PFSK-1 (cell line): Measurements from ENCODE around the gene DEPDC1B.

Experiments
- POLR2AphosphoS5 ChIP-seq: IDR thresholded peaks from 2 replicates; pipeline ENCODE4 v1.6.1; 2012; ENCODE audit warnings: low read depth, mild to moderate bottlenecking, control low read depth, low read length, moderate library complexity
- SIN3A ChIP-seq: IDR thresholded peaks from 2 replicates; pipeline ENCODE4 v1.6.1; 2012; ENCODE audit warnings: mild to moderate bottlenecking, low read length, moderate library complexity, borderline replicate concordance; ENCODE audit not compliant: insufficient read depth
- TAF1 ChIP-seq: IDR thresholded peaks from 2 replicates; pipeline ENCODE4 v1.6.1; 2012; ENCODE audit warnings: low read length, control low read depth, borderline replicate concordance; ENCODE audit not compliant: insufficient read depth
- TF ChIP-seq, protein P1 (sequence below), 2 experiments: IDR thresholded peaks; 2 replicates each; pipeline versions ENCODE4 v1.6.1 to v1.8.0; 2011 to 2012; ENCODE audit warnings: low read depth in 2 of 2, low read length in 2 of 2, control low read depth in 1 of 2, inconsistent platforms in 1 of 2, mild to moderate bottlenecking in 1 of 2, moderate library complexity in 1 of 2; ENCODE audit not compliant: insufficient read depth in 1 of 2

GRCh38 chr5:60611099-60611740 is 88.7 kb downstream of the DEPDC1B start:
- TF ChIP-seq, protein P1, sequence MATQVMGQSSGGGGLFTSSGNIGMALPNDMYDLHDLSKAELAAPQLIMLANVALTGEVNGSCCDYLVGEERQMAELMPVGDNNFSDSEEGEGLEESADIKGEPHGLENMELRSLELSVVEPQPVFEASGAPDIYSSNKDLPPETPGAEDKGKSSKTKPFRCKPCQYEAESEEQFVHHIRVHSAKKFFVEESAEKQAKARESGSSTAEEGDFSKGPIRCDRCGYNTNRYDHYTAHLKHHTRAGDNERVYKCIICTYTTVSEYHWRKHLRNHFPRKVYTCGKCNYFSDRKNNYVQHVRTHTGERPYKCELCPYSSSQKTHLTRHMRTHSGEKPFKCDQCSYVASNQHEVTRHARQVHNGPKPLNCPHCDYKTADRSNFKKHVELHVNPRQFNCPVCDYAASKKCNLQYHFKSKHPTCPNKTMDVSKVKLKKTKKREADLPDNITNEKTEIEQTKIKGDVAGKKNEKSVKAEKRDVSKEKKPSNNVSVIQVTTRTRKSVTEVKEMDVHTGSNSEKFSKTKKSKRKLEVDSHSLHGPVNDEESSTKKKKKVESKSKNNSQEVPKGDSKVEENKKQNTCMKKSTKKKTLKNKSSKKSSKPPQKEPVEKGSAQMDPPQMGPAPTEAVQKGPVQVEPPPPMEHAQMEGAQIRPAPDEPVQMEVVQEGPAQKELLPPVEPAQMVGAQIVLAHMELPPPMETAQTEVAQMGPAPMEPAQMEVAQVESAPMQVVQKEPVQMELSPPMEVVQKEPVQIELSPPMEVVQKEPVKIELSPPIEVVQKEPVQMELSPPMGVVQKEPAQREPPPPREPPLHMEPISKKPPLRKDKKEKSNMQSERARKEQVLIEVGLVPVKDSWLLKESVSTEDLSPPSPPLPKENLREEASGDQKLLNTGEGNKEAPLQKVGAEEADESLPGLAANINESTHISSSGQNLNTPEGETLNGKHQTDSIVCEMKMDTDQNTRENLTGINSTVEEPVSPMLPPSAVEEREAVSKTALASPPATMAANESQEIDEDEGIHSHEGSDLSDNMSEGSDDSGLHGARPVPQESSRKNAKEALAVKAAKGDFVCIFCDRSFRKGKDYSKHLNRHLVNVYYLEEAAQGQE (IDR thresholded peaks at IDR 0.05; ENCODE audit: insufficient read depth in 1 of 2, low read depth in 2 of 2, low read length in 2 of 2) = no peak
- TF ChIP-seq POLR2AphosphoS5 (no peak), TAF1 (no peak), SIN3A (no peak)
